Mucosa of descending colon (tissue), 3 donors: Measurements from ENCODE around the gene SPATA16. TPM values are rescaled to one million over a fixed set of nuclear protein-coding genes. Genes with fewer than 3 reads are reported as not detected.

ENCODE experiments used
- ATAC-seq: fragments of 200-7000 bp; cut with Tn5 transposase; one replicate; pipeline ENCODE4 v1.9.1; 2020; ENCODE audit warnings: mild to moderate bottlenecking, moderate library complexity
- DNase-seq, 3 donors: peaks; one replicate each; pipeline ENCODE4 v3.0.0-alpha.2; 2020
- H3K36me3 ChIP-seq: fragments of 200-600 bp; one replicate; pipeline ENCODE4 v1.8.0; 2021; ENCODE audit warnings: low read depth, mild to moderate bottlenecking
- H3K4me1 ChIP-seq: fragments of 200-600 bp; one replicate; pipeline ENCODE4 v1.8.0; 2021; ENCODE audit warnings: low read depth, mild to moderate bottlenecking
- H3K4me3 ChIP-seq: fragments of 200-600 bp; one replicate; pipeline ENCODE4 v1.8.0; 2021; ENCODE audit warnings: mild to moderate bottlenecking
- H3K9me3 ChIP-seq: fragments of 200-600 bp; one replicate; pipeline ENCODE4 v1.8.0; 2021; ENCODE audit warnings: mild to moderate bottlenecking
- intact Hi-C, 2 donors: fragments of 100-400 bp; cut with DNase I in 1 of 2; cut with micrococcal nuclease in 1 of 2; formaldehyde crosslinking; loops; one replicate each; pipeline versions ENCODE4 v1.11.0 to v1.11.1; 2022; cut with DNase I, micrococcal nuclease
- total RNA-seq, 3 donors: library from RNA; stranded (reverse); fragmentation: NEBNext Ultra II Directional in 2 of 3; extraction: Animal tissue kit (Norgen Biotek cat#: 25700) in 2 of 3; gene quantifications; one replicate each; pipeline versions ENCODE4 v1.2.1 to v1.2.4, GENCODE V29; 2021 to 2023
- TF ChIP-seq, protein P1 (sequence below): fragments of 200-600 bp; IDR thresholded peaks from one replicate; pipeline ENCODE4 v1.8.0; 2022; ENCODE audit warnings: antibody characterized with exemption, mild to moderate bottlenecking
- donor health status: DM: no; HTN: no; CAD: no; lungs with moderate emphysema.
- donor health status: DM: no; HTN: no; CAD: no.
- donor health status: DM: no; HTN: yes; CAD: no.

The SPATA16 gene
- total RNA-seq, 3 donors from 2014 or later, result not detected

DNA sequence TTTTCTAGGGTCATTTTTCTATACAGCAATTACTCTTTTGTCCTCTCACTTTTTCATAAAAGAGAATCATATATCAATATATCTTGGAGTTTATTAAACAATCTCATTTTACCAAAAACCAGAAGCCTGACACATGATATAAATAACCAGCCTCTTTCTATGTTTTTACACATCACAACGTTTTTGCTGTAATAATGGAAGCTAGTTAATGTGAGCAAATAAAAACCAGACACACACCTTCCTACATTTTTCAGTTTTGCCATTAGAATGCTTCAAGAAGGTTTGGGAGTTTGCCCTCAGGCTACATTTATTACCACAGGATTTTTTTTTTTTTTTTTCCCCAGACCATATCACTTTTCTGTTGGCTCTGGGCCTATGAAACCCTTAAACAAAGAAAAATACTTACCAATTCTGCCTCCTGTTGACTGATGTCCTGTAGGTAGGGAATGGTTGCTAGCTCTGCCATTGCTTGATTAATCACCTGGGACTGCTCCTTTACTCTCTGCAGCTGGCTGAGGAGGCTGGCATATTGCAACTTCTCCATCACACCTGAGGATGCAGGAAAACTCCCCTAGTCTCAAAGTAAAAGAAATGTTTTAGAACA, 225.0 kb downstream of the SPATA16 start:
- intact Hi-C loops, result no loop called here
- DNase-seq (no peak), ATAC-seq (no peak)
- Histone ChIP-seq H3K4me3 (no peak overlapping the region), H3K4me1 (no peaks in the 10 kb centered on the region), H3K9me3 (no peaks in the 10 kb centered on the region), H3K36me3 (no peaks in the 10 kb centered on the region)
- TF ChIP-seq, protein P1, sequence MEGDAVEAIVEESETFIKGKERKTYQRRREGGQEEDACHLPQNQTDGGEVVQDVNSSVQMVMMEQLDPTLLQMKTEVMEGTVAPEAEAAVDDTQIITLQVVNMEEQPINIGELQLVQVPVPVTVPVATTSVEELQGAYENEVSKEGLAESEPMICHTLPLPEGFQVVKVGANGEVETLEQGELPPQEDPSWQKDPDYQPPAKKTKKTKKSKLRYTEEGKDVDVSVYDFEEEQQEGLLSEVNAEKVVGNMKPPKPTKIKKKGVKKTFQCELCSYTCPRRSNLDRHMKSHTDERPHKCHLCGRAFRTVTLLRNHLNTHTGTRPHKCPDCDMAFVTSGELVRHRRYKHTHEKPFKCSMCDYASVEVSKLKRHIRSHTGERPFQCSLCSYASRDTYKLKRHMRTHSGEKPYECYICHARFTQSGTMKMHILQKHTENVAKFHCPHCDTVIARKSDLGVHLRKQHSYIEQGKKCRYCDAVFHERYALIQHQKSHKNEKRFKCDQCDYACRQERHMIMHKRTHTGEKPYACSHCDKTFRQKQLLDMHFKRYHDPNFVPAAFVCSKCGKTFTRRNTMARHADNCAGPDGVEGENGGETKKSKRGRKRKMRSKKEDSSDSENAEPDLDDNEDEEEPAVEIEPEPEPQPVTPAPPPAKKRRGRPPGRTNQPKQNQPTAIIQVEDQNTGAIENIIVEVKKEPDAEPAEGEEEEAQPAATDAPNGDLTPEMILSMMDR, result no peak

DNA sequence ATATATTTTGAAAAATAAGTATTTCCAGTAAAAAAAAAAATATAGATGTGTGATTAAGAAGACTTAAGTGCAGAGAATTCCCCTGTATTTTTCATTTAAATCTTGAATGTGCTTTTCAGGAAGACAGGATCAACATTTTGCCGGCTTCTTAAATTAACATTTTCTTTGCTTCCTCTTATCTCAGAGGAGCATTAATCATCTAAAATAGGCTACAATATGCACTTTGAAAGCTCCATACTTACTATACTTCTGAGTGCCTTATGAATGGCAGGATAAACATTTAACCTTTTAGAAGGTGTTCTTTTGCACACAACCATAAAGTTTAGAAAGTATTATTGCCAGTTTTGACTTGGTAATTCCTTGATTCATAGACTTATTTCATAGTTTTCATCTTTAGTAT, 226.2 kb downstream of the SPATA16 start:
- Histone ChIP-seq H3K4me3 (no peak overlapping the region), H3K36me3 (no peaks in the 10 kb centered on the region), H3K4me1 (no peaks in the 10 kb centered on the region), H3K9me3 (no peaks in the 10 kb centered on the region)
- intact Hi-C loops, result no loop called here
- no peak for ATAC-seq
- no peak for DNase-seq
- TF ChIP-seq, protein P1, result no peak

DNA sequence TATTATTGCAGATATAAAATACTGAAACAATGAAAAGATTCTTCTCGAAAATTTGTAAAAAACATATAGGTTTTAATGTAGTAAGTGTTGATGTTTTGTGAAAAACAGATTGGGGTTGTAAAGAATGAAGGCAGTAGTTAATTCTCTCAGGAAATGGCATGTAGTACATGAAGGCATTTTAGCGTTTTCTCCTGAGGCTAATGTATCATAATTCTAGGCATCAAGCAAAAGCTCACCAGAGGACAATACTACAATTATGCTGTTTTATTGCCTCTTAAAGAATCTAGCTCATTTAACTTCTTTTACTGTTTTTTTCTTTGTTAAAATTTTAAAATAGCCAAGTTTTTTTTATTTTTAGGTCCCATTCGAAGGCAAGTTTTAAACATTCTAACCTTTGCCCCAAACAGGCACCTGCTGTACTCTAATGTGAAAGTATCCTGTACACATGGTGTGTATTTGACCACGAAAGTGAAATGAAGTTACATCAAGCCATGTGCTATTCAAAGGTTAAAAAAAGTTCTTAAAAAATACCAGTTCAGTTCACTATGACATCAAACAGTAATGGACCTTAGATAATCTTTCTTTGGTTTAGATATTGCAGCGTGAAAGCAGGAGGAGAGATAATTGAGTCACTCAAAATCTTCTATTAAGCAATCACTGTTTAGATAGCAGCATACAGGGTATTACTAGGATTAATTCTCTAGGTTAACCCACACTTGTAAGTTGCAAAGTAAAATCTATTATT, 227.0 kb downstream of the SPATA16 start:
- no peak for ATAC-seq
- intact Hi-C loops, result no loop called here
- Histone ChIP-seq H3K4me3 (no peak overlapping the region), H3K9me3 (no peaks in the 10 kb centered on the region), H3K36me3 (no peaks in the 10 kb centered on the region), H3K4me1 (no peaks in the 10 kb centered on the region)
- no peak for DNase-seq
- TF ChIP-seq, protein P1, result no peak

DNA sequence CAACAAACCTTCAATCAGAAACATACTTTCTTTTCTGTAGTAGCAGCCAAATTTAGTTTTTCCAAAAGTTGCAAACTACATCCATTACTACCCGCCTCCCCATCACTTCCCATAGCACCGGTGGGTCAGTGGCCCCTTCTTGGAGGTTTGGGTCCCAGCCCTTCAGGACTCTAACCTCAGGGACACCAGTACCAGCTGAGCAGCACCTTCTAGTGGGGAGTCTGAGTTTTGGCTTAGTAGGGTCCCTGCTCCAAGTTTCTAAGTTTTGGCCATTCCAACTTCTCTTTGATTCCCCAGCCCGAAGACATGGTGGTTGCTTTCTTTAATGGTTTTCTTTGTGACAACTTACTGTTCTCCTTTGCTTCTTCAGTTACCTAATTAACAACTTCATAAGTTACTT, 229.9 kb downstream of the SPATA16 start:
- intact Hi-C loops, result no loop called here
- ATAC-seq (no peak), DNase-seq (no peak)

DNA sequence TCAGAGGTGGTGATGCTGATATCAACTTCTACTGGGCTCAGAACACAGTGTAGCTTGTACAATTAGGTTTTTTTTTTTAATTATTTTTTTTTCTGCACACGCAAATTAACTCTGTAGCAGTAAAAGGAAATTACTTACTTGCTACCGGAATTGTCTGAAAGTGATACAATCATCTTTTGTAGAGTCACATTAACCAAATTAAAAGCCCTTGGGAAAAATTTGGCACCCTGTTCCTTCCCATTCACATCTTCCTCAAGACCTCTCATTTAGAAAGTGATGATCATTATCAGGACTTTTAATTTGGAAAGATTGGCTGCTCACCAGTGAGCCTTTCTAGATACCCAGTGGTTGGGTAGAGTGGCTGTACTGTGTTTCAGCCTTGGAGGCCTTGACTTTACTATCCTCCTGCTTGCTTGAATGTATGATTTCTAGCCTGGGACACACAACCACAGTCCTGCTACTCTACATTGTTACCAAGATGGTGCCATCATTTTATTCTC, 232.2 kb downstream of the SPATA16 start:
- DNase-seq (no peak), ATAC-seq (no peak)
- no peaks in the 10 kb centered on the region for H3K36me3 ChIP-seq
- intact Hi-C loops, result no loop called here
- H3K4me1 ChIP-seq, result no peaks in the 10 kb centered on the region
- TF ChIP-seq, protein P1, result no peak
- H3K9me3 ChIP-seq, result no peaks in the 10 kb centered on the region
- H3K4me3 ChIP-seq, result no peak overlapping the region

More for the DNA sequence above, 229.9 kb downstream of the SPATA16 start:
- Histone ChIP-seq H3K4me3 (no peak overlapping the region), H3K9me3 (no peaks in the 10 kb centered on the region), H3K4me1 (no peaks in the 10 kb centered on the region), H3K36me3 (no peaks in the 10 kb centered on the region)
- TF ChIP-seq, protein P1, result no peak
